ENCODE measurements around the gene HERPUD2.
"Not testable (repeated sequence)": the region's sequence is repeated elsewhere in the genome, so short reads cannot be mapped to it uniquely, and the experiment has no call there.

HERPUD2 gene

DNA sequence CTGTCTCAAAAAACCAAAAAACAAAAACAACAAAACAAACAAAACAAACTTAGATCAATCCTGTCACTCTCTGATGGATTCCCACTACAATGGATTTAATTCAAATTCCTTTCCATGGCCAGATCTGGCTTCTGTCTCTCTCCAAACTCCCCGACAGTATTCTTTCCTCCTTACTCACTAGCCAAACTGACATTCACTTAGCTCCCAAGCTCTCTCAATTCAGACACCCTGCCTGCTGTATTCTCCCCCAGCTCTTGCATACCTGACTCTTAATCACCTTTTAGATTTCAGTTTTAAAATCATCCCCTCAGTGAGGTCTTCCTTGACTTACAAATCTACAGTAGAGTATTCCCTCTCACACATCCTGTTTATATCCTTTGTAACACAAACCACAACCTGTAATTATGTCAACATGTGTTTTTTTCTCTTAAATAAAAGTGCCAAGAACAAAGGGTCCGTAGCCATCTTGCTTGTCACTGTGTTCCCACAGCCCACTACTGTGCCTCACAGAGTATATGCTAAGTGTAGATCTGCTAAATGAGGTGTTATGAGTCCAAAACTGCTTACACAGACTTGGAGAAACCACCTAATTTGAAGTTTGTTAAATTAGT, 14.4 kb downstream of the HERPUD2 start:
- Histone ChIP-seq H3K9me3 (no peaks in the 10 kb centered on the region), H3K4me1 (peaks cover 5% of the 10 kb centered on the region; the same call in 1 of the 2 replicates), H3K27me3 (no peaks in the 10 kb centered on the region), H3K36me3 (no peaks in the 10 kb centered on the region), H3K4me3 (ENCODE audit: low read depth, low read length) (no peak overlapping the region)
- DNase-seq = no peak
- TF ChIP-seq, protein P1, sequence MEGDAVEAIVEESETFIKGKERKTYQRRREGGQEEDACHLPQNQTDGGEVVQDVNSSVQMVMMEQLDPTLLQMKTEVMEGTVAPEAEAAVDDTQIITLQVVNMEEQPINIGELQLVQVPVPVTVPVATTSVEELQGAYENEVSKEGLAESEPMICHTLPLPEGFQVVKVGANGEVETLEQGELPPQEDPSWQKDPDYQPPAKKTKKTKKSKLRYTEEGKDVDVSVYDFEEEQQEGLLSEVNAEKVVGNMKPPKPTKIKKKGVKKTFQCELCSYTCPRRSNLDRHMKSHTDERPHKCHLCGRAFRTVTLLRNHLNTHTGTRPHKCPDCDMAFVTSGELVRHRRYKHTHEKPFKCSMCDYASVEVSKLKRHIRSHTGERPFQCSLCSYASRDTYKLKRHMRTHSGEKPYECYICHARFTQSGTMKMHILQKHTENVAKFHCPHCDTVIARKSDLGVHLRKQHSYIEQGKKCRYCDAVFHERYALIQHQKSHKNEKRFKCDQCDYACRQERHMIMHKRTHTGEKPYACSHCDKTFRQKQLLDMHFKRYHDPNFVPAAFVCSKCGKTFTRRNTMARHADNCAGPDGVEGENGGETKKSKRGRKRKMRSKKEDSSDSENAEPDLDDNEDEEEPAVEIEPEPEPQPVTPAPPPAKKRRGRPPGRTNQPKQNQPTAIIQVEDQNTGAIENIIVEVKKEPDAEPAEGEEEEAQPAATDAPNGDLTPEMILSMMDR (IDR thresholded peaks at IDR 0.05; ENCODE audit: low read depth, low read length) = no peak

DNA sequence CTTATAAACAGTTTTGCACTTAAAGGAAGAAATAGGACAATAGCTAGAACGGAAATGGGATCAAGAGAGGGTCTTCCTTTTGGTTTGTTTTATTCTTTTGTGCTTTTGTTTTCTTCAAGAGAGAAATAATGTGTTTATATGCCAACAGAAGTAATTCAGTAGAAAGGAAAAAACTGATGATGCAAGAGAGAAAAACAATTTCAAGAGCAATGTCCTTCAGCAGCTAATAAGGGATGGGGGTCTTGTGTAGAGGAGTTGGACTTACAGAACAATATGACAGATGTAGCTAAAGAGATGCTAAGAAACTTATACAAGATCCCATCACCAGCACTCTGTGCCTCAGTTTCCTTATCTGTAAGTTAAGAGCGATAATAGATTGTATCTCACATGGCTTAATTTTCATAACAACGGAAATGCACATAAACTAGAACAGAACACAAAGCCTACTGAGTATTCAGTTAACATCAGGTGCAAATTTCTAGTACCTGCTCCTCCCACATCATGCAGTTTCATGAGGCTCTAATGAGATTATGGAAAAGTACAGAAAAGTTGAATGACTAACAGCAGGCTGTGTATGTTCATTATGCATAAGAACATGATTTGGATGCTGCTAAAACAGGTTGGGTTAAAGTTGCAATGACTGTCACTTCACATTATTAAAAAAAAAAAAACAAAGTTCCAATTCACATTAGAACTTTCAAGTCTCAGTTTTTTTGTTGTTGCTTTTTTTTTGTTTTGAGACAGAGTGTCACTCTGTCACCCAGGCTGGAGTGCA, 17.2 kb downstream of the HERPUD2 start:
- TF ChIP-seq, protein P1 (IDR thresholded peaks at IDR 0.05; ENCODE audit: low read depth, low read length) = no peak
- no peaks in the 10 kb centered on the region for H3K36me3 ChIP-seq
- H3K27me3 ChIP-seq = no peaks in the 10 kb centered on the region
- DNase-seq = no peak
- H3K4me1 ChIP-seq = peaks cover 5% of the 10 kb centered on the region; the same call in 1 of the 2 replicates
- H3K9me3 ChIP-seq = no peaks in the 10 kb centered on the region
- H3K4me3 ChIP-seq (ENCODE audit: low read depth, low read length) = no peak overlapping the region

DNA sequence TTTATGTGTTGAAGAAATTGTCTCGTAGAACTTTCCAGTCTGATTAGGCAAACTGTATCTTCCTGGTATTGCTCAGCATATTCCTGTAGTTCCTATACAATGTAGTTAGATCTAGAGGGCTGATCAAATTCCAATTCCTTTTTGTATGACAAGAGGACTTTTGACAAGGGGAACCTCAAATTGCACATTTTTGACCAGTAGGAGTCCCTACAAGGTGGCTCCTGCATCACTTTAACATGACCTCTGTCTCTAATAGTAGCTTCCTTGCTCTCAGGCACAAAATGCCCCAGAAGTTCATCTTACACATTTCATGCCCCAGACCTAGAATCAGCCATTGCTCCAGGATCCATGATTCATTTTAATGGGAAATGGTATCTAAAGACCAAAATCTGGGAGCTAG, 18.7 kb downstream of the HERPUD2 start:
- TF ChIP-seq, protein P1 (IDR thresholded peaks at IDR 0.05; ENCODE audit: low read depth, low read length) = peak; percentile 20; the same call in 1 of the 2 replicates
- H3K4me1 ChIP-seq = peaks cover 5% of the 10 kb centered on the region; the same call in 1 of the 2 replicates
- DNase-seq = no peak
- H3K4me3 ChIP-seq (ENCODE audit: low read depth, low read length) = no peak overlapping the region
- no peaks in the 10 kb centered on the region for H3K9me3 ChIP-seq
- H3K27me3 ChIP-seq = no peaks in the 10 kb centered on the region
- H3K36me3 ChIP-seq = no peaks in the 10 kb centered on the region

DNA sequence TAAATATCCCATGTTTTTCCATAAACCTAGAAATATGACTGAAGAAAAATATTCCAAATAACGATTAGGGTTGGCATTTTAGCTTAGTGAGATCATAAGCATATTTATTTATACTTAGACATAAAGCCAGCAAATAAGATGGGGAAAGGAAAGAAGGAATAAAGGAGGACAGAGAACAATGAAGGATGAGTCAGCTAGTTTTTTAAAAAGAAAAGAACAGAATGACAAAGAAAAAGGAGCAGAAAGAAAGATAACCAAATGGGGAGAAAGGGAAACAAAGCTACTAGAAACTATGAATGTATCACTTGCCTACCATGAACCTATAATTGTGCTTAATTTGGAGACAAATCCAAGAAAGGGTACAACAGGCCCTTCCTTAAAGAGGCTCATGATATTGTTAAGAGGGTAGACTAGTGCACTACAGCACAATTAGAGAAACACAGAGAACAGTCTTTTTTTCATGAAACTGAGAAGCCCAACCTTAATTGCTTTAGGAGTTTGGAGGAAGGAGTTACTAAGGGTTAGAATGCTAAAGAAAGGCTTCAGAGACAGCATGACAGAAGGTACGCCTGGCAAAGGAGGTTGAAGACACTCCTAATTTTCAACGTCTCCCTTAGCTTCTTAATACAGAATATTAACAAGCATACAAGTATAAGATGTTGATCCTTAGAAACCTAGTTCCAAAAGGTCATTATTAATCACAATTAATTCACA, 23.9 kb downstream of the HERPUD2 start:
- 0 out of 2 replicates have a peak, but pooled peaks cover 3% of the 10 kb centered on the region for H3K36me3 ChIP-seq
- H3K4me3 ChIP-seq (ENCODE audit: low read depth, low read length) = no peak overlapping the region
- DNase-seq = no peak
- H3K4me1 ChIP-seq = no peaks in the 10 kb centered on the region
- H3K27me3 ChIP-seq = no peaks in the 10 kb centered on the region
- TF ChIP-seq, protein P1 (IDR thresholded peaks at IDR 0.05; ENCODE audit: low read depth, low read length) = no peak
- H3K9me3 ChIP-seq = no peaks in the 10 kb centered on the region

DNA sequence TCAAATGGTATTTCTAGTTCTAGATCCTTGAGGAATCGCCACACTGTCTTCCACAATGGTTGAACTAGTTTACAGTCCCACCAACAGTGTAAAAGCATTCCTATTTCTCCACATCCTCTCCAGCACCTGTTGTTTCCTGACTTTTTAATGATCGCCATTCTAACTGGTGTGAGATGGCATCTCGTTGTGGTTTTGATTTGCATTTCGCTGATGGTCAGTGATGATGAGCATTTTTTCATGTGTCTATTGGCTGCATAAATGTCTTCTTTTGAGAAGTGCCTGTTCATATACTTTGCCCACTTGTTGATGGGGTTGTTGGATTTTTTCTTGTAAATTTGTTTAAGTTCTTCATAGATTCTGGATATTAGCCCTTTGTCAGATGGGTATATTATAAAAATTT, 34.5 kb downstream of the HERPUD2 start:
- H3K9me3 ChIP-seq; H3K36me3 ChIP-seq; H3K27me3 ChIP-seq; H3K4me1 ChIP-seq; DNase-seq; H3K4me3 ChIP-seq (ENCODE audit: low read depth, low read length): not testable (repeated sequence)

- H3K9me3 ChIP-seq = no peaks in the 10 kb centered on the region
- no peaks in the 10 kb centered on the region for H3K36me3 ChIP-seq
- no peaks in the 10 kb centered on the region for H3K27me3 ChIP-seq
- no peak overlapping the region for H3K4me3 ChIP-seq (ENCODE audit: low read depth, low read length)
- DNase-seq = no peak
- no peaks in the 10 kb centered on the region for H3K4me1 ChIP-seq
- TF ChIP-seq, protein P1 (IDR thresholded peaks at IDR 0.05; ENCODE audit: low read depth, low read length) = no peak
Observed at GRCh38 chr7:35658606-35659201, 36.2 kb downstream of the HERPUD2 start.

All from BE2C (cell line).